Measurements from ENCODE around the gene BEND4.
"Not testable (repeated sequence)": the region's sequence is repeated elsewhere in the genome, so short reads cannot be mapped to it uniquely, and the experiment has no call there.

The BEND4 gene

GRCh38 chr4:42152507-42153504 lies at the start of gene BEND4:
Gene BEND4, minus strand, starts transcription at chr4:42152655. Its CDS starts 512 bp downstream, at chr4:42152143.
- DNase-seq (ENCODE audit: low spot score), result no peak

GRCh38 chr4:42197341-42197740 lies 44.9 kb upstream of the BEND4 start:
- DNase-seq (ENCODE audit: low spot score), result no peak

- DNase-seq (ENCODE audit: low spot score), result no peak
Measured at GRCh38 chr4:42172921-42173320, 20.5 kb upstream of the BEND4 start.

GRCh38 chr4:42172128-42172790 lies 19.8 kb upstream of the BEND4 start:
- no peak for DNase-seq (ENCODE audit: low spot score)

GRCh38 chr4:42167709-42168108 lies 15.3 kb upstream of the BEND4 start:
- no peak for DNase-seq (ENCODE audit: low spot score)

- not testable (repeated sequence) for DNase-seq (ENCODE audit: low spot score)
Measured at GRCh38 chr4:42166186-42166585, 13.7 kb upstream of the BEND4 start.

- DNase-seq (ENCODE audit: low spot score), result no peak
Measured at GRCh38 chr4:42159271-42160001, 7.0 kb upstream of the BEND4 start.

GRCh38 chr4:42151568-42152506 lies 618 bp downstream of the BEND4 start:
- DNase-seq (ENCODE audit: low spot score), result peak; percentile 19

- DNase-seq (ENCODE audit: low spot score), result no peak
Measured at GRCh38 chr4:42150653-42151567, 1.5 kb downstream of the BEND4 start.

GRCh38 chr4:42149004-42149403 lies 3.5 kb downstream of the BEND4 start:
- DNase-seq (ENCODE audit: low spot score), result no peak

GRCh38 chr4:42148425-42148824 lies 4.0 kb downstream of the BEND4 start:
- DNase-seq (ENCODE audit: low spot score), result no peak

GRCh38 chr4:42144028-42144427 lies 8.4 kb downstream of the BEND4 start:
- DNase-seq (ENCODE audit: low spot score), result no peak

- DNase-seq (ENCODE audit: low spot score), result no peak
Measured at GRCh38 chr4:42142591-42142990, 9.9 kb downstream of the BEND4 start.

GRCh38 chr4:42136371-42136770 lies 16.1 kb downstream of the BEND4 start:
- no peak for DNase-seq (ENCODE audit: low spot score)

- no peak for DNase-seq (ENCODE audit: low spot score)
Measured at GRCh38 chr4:42133006-42133405, 19.4 kb downstream of the BEND4 start.

GRCh38 chr4:42132099-42132498 lies 20.4 kb downstream of the BEND4 start:
- no peak for DNase-seq (ENCODE audit: low spot score)

- DNase-seq (ENCODE audit: low spot score), result no peak
Measured at GRCh38 chr4:42123071-42123644, 29.3 kb downstream of the BEND4 start.

- no peak for DNase-seq (ENCODE audit: low spot score)
Measured at GRCh38 chr4:42122237-42122636, 30.2 kb downstream of the BEND4 start.

GRCh38 chr4:42119886-42120285 lies 32.6 kb downstream of the BEND4 start:
- DNase-seq (ENCODE audit: low spot score), result no peak

- DNase-seq (ENCODE audit: low spot score), result no peak
Measured at GRCh38 chr4:42112846-42113245, 39.6 kb downstream of the BEND4 start.

Measured in CD4-positive, alpha-beta T cell treated with Interleukin-15 for 4 hours (primary cell).